ENCODE data around the gene D2HGDH.
"Not testable (repeated sequence)": the region's sequence is repeated elsewhere in the genome, so short reads cannot be mapped to it uniquely, and the experiment has no call there.

The D2HGDH gene

DNA sequence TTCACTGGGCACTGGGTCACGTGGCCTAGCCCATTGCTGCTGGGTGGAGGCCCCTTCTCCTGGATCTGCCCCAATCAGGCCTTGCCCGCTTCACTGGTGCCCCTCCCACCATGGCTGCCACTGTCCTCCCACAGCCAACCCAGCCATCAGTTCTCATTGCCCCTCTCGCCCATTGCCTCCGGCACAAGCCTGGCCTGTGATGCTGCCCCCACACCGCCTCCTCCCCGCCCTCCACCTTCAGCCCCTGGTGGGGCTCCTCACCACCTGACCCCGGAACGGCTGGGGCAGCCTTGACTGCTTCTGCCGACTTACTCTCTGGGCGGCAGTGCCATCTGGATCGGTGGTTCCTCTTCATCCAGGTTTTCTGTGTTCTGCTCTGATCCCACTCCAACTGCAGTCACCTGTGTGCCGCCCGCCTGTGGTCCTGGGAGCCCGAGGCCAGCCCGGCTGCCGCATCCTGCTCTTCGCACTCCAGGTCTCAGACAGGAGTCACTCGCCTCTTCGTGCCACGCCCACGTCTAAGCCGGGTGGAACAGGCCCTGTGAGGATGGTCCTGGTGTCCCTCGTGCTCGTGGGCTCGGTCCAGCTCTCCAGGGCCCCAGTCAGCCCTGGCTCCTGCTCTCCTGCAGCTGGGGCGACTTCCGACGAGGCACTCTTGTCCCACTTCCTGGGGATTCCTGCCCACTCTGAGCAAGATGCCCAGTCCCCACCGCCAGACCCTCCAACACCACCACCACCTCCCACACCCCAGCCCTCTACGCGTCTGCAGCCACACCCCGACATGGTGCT lies 14.2 kb downstream of the D2HGDH start:
- H3K4me3 ChIP-seq (ENCODE audit: low read depth, low read length), result no peak overlapping the region

- no peak overlapping the region for H3K4me3 ChIP-seq (ENCODE audit: low read depth, low read length)
Observed at GRCh38 chr2:241750076-241750840, 15.8 kb downstream of the D2HGDH start.

- H3K4me3 ChIP-seq (ENCODE audit: low read depth, low read length), result no peak overlapping the region
Observed at GRCh38 chr2:241751152-241751551, 16.7 kb downstream of the D2HGDH start.

DNA sequence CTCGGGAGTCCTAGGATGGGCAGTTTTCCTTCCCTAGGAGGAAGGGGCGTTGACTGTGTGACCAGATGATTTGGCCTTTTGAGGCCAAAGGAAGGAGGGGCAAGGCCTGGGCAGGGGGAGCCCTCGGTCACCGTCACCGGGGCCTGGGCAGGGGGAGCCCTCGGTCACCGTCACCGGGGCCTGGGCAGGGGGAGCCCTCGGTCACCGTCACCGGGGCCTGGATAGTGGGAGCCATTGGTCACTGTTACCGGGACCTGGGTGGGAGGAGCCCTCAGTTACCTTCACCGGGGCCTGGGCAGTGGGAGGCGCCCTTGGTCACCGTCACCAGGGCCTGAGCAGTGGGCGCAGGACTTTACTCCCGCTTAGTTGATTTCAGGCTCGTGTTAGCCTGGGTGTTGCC lies 17.3 kb downstream of the D2HGDH start:
- no peak overlapping the region for H3K4me3 ChIP-seq (ENCODE audit: low read depth, low read length)

DNA sequence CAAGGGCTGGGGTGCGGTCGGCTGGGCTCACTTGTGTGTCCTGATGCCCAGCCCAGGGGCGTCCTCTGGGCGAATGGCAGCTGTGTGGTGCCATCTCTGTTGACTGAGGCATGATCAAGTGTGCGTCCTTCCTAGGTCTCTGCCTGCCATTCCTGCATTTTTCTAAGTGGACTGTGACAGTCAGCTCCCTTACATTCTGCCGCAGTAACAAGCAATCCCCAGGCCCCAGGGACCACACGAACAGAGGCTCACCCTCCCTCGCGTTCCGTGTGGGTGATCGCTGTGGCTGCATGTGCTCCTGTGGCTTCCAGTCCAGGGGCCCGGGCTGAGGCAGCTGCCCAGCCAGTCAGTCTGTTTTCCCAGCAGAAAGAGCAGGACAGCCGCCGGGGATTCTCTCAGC lies 17.8 kb downstream of the D2HGDH start:
- H3K4me3 ChIP-seq (ENCODE audit: low read depth, low read length), result no peak overlapping the region

- H3K4me3 ChIP-seq (ENCODE audit: low read depth, low read length), result no peak overlapping the region
Observed at GRCh38 chr2:241752689-241753276, 18.4 kb downstream of the D2HGDH start.

GRCh38 chr2:241753493-241753892 lies 19.1 kb downstream of the D2HGDH start:
- no peak overlapping the region for H3K4me3 ChIP-seq (ENCODE audit: low read depth, low read length)

DNA sequence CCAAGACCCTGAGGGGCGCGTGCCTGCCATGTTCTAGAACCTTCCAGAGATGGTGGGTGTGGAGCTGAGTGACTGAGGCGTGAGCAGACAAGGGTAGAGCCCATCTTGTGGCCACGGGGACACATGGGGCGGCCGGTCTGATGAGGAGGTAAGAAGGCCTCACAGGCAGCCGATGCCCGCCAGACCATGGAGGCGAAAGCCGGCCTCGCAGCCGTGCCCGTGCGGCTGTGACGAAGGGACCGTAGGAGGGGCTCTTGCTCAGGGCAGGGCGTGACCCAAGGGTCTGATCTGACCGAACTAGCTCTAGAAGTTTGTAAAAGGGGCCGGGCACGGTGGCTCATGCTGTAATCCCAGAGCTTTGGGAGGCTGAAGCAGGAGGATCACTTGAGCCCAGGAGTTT lies 19.6 kb downstream of the D2HGDH start:
- H3K4me3 ChIP-seq (ENCODE audit: low read depth, low read length), result no peak overlapping the region

- H3K4me3 ChIP-seq (ENCODE audit: low read depth, low read length), result no peak overlapping the region
Observed at GRCh38 chr2:241755166-241755565, 20.7 kb downstream of the D2HGDH start.

GRCh38 chr2:241755777-241756176 lies 21.3 kb downstream of the D2HGDH start:
- H3K4me3 ChIP-seq (ENCODE audit: low read depth, low read length), result no peak overlapping the region

DNA sequence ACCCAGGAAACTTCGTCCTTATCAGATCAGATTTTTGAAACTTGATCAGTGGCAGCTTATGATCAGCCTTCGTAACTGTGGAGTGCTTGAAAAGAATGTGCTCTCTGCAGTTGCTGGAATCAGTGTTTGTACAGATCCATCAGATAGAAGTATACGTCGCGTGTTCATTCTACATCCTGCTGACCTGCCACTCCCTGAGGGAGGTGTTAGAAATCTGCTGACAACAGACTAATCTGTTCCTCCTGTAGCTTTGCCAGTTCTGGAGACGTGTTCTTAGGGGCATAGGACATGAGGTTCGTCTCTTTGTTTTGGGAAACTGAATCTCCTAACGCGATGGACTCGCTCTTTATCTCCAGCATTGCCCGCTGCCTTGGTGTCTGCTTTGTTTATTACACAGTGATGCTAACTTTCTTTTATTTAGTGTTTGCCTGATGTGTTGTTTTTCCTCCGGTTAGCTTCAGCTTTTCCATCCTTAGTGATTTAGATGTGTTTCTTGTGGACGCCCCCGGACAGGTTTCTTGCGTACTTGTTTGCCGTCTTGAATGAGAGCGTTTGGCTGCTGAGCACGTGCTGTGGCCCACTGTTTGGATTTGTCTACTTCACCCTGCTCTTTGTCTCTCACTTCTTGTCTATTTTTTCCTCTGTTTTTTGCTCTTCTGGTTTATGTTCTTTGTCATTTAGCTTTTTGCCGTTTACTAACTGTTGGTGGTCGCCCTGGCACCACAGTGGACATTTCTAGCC lies 24.8 kb downstream of the D2HGDH start:
- H3K4me3 ChIP-seq (ENCODE audit: low read depth, low read length), result no peak overlapping the region

DNA sequence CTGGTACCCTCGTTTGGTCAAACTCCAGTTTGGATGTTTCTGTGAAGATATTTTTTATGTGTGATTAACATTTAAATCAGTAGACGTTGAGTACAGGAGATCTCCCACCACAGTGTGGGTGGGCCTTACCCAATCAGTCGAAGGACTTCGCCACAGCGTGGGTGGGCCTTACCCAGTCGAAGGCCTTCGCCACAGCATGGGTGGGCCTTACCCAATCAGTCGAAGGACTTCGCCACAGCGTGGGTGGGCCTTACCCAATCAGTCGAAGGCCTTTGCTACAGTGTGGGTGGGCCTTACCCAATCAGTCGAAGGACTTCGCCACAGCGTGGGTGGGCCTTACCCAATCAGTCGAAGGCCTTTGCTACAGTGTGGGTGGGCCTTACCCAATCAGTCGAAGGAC lies 25.5 kb downstream of the D2HGDH start:
- H3K4me3 ChIP-seq (ENCODE audit: low read depth, low read length), result not testable (repeated sequence)

GRCh38 chr2:241760301-241760771 lies 25.9 kb downstream of the D2HGDH start:
- no peak overlapping the region for H3K4me3 ChIP-seq (ENCODE audit: low read depth, low read length)

DNA sequence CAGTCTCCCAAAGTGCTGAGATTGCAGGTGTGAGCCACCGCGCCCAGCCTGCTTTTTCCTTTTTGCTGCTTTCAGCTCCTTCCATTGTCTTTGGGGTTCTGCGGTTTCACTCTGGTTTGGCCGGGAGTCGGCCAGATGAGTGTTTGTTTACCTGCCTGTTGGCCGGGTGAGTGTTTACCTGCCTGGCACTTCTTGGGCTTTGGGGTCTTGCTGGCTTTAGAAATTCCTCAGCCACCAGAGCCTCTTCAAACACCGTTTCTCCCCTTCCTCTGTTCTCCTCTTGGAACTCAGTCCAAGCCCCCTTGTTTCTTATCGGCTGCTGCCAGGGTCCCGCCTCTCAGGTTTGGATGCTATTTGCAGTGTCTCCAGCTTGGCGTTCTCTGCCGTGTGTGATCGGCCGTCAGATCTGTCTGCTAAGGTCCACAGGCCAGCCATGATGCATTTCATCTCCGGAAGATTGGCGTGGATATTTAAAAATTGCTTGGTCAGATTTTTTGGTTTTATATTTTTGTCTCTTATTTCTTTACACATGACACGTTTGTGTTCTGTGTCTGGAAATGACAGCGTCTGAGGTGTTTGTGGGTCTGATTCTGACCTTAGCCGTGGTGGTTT lies 28.0 kb downstream of the D2HGDH start:
- H3K4me3 ChIP-seq (ENCODE audit: low read depth, low read length), result no peak overlapping the region

DNA sequence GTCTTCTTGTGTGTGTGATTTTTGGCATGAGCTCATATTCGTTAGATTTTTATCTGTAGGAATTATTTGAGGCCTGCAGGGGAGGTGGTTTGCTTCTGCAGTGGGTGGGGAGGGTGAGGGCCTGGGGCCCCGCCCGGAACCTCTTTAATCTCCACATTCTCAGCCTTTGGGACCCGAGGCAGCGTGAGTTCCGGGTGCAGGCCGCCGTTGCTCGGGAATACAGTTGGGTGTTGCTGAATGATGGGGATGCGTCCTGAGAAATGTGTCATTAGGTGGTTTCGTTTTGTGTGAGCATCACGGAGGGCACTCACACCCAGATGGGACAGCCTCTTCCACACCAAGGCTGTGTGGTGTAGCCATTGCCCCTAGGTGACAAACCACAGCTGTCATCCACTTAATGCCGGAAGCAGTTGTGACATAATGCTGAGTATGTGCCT lies 28.5 kb downstream of the D2HGDH start:
- H3K4me3 ChIP-seq (ENCODE audit: low read depth, low read length), result no peak overlapping the region

DNA sequence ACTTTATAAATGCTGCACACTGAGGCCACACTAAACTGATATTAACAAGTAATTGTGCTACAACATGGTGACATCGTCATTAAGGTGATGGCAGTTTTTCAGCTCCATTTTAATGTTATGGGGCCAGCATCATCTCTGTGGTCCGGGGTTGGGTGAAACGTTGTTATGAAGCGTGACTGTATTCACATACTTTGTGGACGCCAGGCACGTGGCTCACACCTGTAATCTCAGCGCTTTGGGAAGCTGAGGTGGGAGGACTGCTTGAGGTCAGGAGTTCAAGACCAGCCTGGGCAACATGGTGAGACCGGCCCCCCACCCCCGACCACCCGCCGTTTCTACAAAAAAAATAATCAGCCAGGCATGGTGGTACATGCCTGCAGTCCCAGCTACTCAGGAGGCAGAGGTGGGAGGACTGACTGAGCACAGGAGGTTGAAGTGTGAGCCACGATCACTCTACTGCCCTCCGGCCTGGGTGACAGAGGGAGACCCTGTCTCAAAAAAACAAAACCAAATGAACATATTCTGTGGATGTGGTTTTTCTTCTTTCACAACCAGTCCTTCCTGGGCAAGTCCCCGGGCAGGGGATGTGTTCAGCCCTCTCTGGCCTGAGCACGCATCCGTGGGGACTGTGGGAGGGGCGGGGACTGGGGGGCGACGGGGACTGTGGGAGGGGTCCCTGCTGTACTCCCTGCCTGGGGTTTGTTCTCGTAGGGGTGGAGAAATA lies 29.3 kb downstream of the D2HGDH start:
- no peak overlapping the region for H3K4me3 ChIP-seq (ENCODE audit: low read depth, low read length)

- no peak overlapping the region for H3K4me3 ChIP-seq (ENCODE audit: low read depth, low read length)
Observed at GRCh38 chr2:241764275-241765241, 30.1 kb downstream of the D2HGDH start.

DNA sequence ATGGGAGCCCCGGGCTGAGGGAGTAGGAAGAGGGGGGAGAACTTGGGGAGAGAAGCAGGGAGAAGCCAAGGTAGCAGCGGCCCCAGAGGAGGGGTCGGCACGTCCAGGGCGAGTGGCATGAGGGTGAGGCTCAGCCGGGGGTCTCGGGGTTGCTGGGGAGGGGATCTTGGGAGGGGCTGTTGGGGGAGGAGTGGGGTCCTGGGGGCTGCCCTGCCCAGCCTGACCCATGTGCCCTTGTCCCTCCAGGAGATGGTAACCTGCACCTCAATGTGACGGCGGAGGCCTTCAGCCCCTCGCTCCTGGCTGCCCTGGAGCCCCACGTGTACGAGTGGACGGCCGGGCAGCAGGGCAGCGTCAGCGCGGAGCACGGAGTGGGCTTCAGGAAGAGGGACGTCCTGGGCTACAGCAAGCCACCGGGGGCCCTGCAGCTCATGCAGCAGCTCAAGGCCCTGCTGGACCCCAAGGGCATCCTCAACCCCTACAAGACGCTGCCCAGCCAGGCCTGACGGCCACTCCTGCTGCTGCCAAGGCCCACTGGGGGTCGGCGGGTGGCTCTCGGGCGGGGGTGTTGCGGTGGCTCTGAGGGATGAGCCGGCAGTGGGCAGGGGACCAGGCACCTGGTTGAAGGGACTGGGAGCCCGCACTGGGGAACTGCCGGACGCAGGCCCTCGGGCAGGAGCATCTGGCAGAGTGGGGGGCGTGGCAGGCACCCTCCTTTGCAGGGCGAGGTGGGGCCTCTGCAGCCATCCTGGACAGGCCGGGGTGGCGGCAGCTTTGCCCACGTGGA lies 33.2 kb downstream of the D2HGDH start:
- no peak overlapping the region for H3K4me3 ChIP-seq (ENCODE audit: low read depth, low read length)

All from iPS-11a (cell line).